Suprapubic skin (tissue), 4 donors: Measurements from ENCODE around the gene TMEM175. TPM values are rescaled to one million over a fixed set of nuclear protein-coding genes. Genes with fewer than 3 reads are reported as not detected.

Experiments used
- DNase-seq, 2 donors: peaks; one replicate each; pipeline ENCODE4 v3.0.0-alpha.2; 2019; ENCODE audit warnings: low spot score in 2 of 2
- H3K27ac ChIP-seq: fragments of 200-600 bp; sonication (generic); one replicate; pipeline ENCODE4 v1.5.1; 2019
- H3K27me3 ChIP-seq: fragments of 200-600 bp; sonication (generic); one replicate; pipeline ENCODE4 v1.5.1; 2019
- H3K36me3 ChIP-seq: fragments of 200-600 bp; sonication (generic); one replicate; pipeline ENCODE4 v1.5.1; 2019
- H3K4me1 ChIP-seq: fragments of 200-600 bp; sonication (generic); one replicate; pipeline ENCODE4 v1.5.1; 2019
- H3K4me3 ChIP-seq: fragments of 200-600 bp; sonication (generic); one replicate; pipeline ENCODE4 v1.5.1; 2019; ENCODE audit warnings: mild to moderate bottlenecking
- H3K9me3 ChIP-seq: fragments of 200-600 bp; sonication (generic); one replicate; pipeline ENCODE4 v1.5.1; 2019
- CTCF ChIP-seq, 2 donors: fragments of 200-600 bp in 1 of 2; fragments of 450-650 bp in 1 of 2; sonication (generic) in 1 of 2; IDR thresholded peaks; one replicate each; pipeline ENCODE4 v1.5.1; 2016 to 2019; ENCODE audit warnings: antibody characterized with exemption in 2 of 2, mild to moderate bottlenecking in 1 of 2, moderate library complexity in 1 of 2
- EP300 ChIP-seq: sonication (generic); formaldehyde crosslinking; IDR thresholded peaks from one replicate; pipeline ENCODE4 v1.6.1; 2017; ENCODE audit warnings: antibody characterized with exemption
- POLR2A ChIP-seq, 2 donors: fragments of 450-650 bp; IDR thresholded peaks; one replicate each; pipeline ENCODE4 v1.6.1; 2017; ENCODE audit warnings: antibody characterized with exemption in 2 of 2, mild to moderate bottlenecking in 2 of 2, moderate library complexity in 2 of 2
- POLR2AphosphoS5 ChIP-seq, 3 donors: sonication (generic); formaldehyde crosslinking; IDR thresholded peaks; one replicate each; pipeline ENCODE4 v1.6.1; 2017; ENCODE audit warnings: antibody characterized with exemption in 3 of 3
- WGBS: methylation state at CpG from one replicate; pipeline ENCODE4 v1.1.5; 2018; 5-methylcytosine and 5-hydroxymethylcytosine counted together
- total RNA-seq, 4 donors: library from RNA; depleted of rRNA; stranded (reverse); fragments of >200 nt; gene quantifications; one replicate each; pipeline ENCODE4 v1.1.0, GENCODE V29; 2016

Gene TMEM175
- total RNA-seq, 4 donors from 2014 or later: 41.1 to 98.3 (median 65.3) TPM

GRCh38 chr4:900073-900472 is 32.2 kb upstream of the TMEM175 start:
- no peaks in the 10 kb centered on the region for H3K9me3 ChIP-seq
- H3K36me3 ChIP-seq: peaks cover 72% of the 10 kb centered on the region
- no peak for TF ChIP-seq CTCF (IDR thresholded peaks at IDR 0.05)
- TF ChIP-seq EP300: no peak
- TF ChIP-seq POLR2A (IDR thresholded peaks at IDR 0.05): no peak
- no peak for TF ChIP-seq POLR2AphosphoS5 (IDR thresholded peaks at IDR 0.05)
- no peak overlapping the region for H3K27ac ChIP-seq
- WGBS: 89% methylated on average over 22 of the region's 26 CpGs
- H3K4me3 ChIP-seq: no peak overlapping the region
- DNase-seq: no peak
- no peaks in the 10 kb centered on the region for H3K27me3 ChIP-seq
- no peaks in the 10 kb centered on the region for H3K4me1 ChIP-seq

DNA sequence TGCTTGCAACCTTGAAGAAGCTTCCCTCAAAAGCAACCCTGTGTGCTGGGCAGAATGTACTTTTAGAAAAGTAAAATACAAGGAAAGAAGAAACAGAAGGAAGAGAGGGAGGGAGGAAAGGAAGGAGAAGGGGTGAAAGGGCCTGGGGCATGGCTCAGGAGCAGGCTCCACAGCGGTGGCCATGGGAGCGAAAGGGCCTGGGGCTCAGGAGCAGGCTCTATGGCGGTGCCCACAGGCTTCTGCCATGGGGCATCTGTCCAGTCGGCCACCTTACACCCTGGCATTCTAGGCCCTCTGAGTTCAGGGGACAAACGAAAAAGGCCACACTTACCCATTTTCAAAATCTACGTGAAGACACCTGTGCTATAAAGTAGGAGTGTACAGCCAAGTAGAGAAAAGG is 31.5 kb upstream of the TMEM175 start:
- H3K4me1 ChIP-seq: no peaks in the 10 kb centered on the region
- no peak overlapping the region for H3K4me3 ChIP-seq
- TF ChIP-seq CTCF (IDR thresholded peaks at IDR 0.05): no peak
- no peak for TF ChIP-seq POLR2A (IDR thresholded peaks at IDR 0.05)
- no peak for TF ChIP-seq EP300
- TF ChIP-seq POLR2AphosphoS5 (IDR thresholded peaks at IDR 0.05): no peak
- H3K27me3 ChIP-seq: no peaks in the 10 kb centered on the region
- no peak overlapping the region for H3K27ac ChIP-seq
- no peaks in the 10 kb centered on the region for H3K9me3 ChIP-seq
- 92% methylated on average over 6 of the region's 6 CpGs for WGBS
- H3K36me3 ChIP-seq: peaks cover 65% of the 10 kb centered on the region
- DNase-seq: no peak

DNA sequence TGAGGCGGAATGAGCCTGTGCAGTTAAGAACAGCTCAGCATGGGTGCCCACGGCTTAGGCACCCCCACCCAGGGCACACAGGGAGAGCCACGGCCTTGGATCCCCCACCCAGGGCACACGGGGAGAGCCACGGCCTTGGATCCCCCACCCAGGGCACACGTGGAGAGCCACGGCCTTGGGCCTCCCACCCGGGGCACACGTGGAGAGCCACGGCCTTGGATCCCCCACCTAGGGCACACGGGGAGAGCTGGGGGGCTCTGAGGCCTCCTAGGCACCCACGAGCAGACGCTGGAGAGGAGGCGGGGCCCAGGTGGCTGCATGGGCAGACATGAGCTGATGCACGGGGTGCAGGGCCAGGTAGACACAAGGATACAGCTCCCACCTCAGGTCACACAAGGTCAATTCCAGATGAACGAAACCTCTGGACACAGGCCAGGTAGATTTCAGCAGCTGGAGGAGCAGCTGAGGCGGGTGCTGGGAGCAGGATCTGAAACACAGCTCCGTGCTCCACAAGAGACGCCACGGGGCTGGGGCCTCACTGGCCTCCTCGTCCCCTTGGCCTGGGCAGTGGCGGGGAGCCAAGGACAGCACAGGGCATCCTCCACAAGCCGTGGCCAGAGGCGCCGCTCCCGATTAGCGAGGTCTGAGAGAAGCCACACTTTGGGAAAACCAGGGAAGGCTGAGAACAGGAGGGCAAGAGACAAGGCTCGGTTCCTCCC is 30.9 kb upstream of the TMEM175 start:
- Histone ChIP-seq H3K36me3 (peaks cover 59% of the 10 kb centered on the region), H3K4me1 (no peaks in the 10 kb centered on the region), H3K27me3 (no peaks in the 10 kb centered on the region), H3K27ac (no peak overlapping the region), H3K9me3 (no peaks in the 10 kb centered on the region), H3K4me3 (no peak overlapping the region)
- TF ChIP-seq POLR2AphosphoS5 (IDR thresholded peaks at IDR 0.05) (no peak), POLR2A (IDR thresholded peaks at IDR 0.05) (no peak), CTCF (IDR thresholded peaks at IDR 0.05) (no peak), EP300 (no peak)
- DNase-seq: no peak
- 91% methylated on average over 21 of the region's 28 CpGs for WGBS

- peaks cover 39% of the 10 kb centered on the region for H3K36me3 ChIP-seq
Measured at GRCh38 chr4:903066-904046, 28.9 kb upstream of the TMEM175 start.

More at GRCh38 chr4:903066-904046, 28.9 kb upstream of the TMEM175 start:
- H3K4me1 ChIP-seq: no peaks in the 10 kb centered on the region
- DNase-seq: no peak
- no peaks in the 10 kb centered on the region for H3K27me3 ChIP-seq
- WGBS: 87% methylated on average over 35 of the region's 42 CpGs
- H3K4me3 ChIP-seq: no peak overlapping the region
- H3K9me3 ChIP-seq: no peaks in the 10 kb centered on the region
- TF ChIP-seq POLR2AphosphoS5 (IDR thresholded peaks at IDR 0.05): no peak
- TF ChIP-seq EP300: no peak
- no peak for TF ChIP-seq POLR2A (IDR thresholded peaks at IDR 0.05)
- TF ChIP-seq CTCF (IDR thresholded peaks at IDR 0.05): no peak
- H3K27ac ChIP-seq: no peak overlapping the region
